H9 (cell line): ENCODE results near the gene CADM1. TPM values are rescaled to one million over a fixed set of nuclear protein-coding genes. Genes with fewer than 3 reads are reported as not detected.

Experiments
- DNase-seq: peaks from one replicate; pipeline ENCODE4 v3.0.0-alpha.2; 2017
- H2AFZ ChIP-seq: one replicate; pipeline ENCODE4 v1.6.1; 2013; ENCODE audit warnings: mild to moderate bottlenecking, low read length, control low read depth, moderate library complexity
- H2AK5ac ChIP-seq: 2 replicates; pipeline ENCODE4 v1.6.1; 2013; ENCODE audit warnings: low read length, control low read depth, mixed read lengths; ENCODE audit not compliant: insufficient read length
- H2BK120ac ChIP-seq: one replicate; pipeline ENCODE4 v1.6.1; 2013; ENCODE audit warnings: low read depth, mild to moderate bottlenecking, low read length, control low read depth, inconsistent platforms; ENCODE audit not compliant: poor library complexity, severe bottlenecking
- H2BK12ac ChIP-seq: 2 replicates; pipeline ENCODE4 v1.6.1; 2013; ENCODE audit warnings: low read length, control low read depth, mixed read lengths, low read depth; ENCODE audit not compliant: insufficient read length
- H2BK15ac ChIP-seq: 2 replicates; pipeline ENCODE4 v1.6.1; 2013; ENCODE audit warnings: low read depth, low read length, control low read depth
- H2BK20ac ChIP-seq: one replicate; pipeline ENCODE4 v1.6.1; 2013; ENCODE audit warnings: low read depth, mild to moderate bottlenecking, low read length, control low read depth, inconsistent platforms; ENCODE audit not compliant: poor library complexity, severe bottlenecking
- H2BK5ac ChIP-seq: 2 replicates; pipeline ENCODE4 v1.6.1; 2013; ENCODE audit warnings: low read length, control low read depth, mixed read lengths; ENCODE audit not compliant: insufficient read length
- H3K14ac ChIP-seq: 2 replicates; pipeline ENCODE4 v1.6.1; 2013; ENCODE audit warnings: low read length, control low read depth; ENCODE audit not compliant: insufficient read depth
- H3K18ac ChIP-seq: 2 replicates; pipeline ENCODE4 v1.6.1; 2013; ENCODE audit warnings: low read depth, mild to moderate bottlenecking, mixed read lengths, low read length, control low read depth; ENCODE audit not compliant: insufficient read length
- H3K23ac ChIP-seq: 2 replicates; pipeline ENCODE4 v1.6.1; 2013; ENCODE audit warnings: low read length, control low read depth, mixed read lengths, low read depth; ENCODE audit not compliant: insufficient read length
- H3K23me2 ChIP-seq: 2 replicates; pipeline ENCODE4 v1.6.1; 2013; ENCODE audit warnings: low read depth, mild to moderate bottlenecking, mixed read lengths, low read length, control low read depth; ENCODE audit not compliant: insufficient read length, poor library complexity, severe bottlenecking
- H3K27ac ChIP-seq: 2 replicates; pipeline ENCODE4 v1.5.1; 2013; ENCODE audit warnings: low read length, control low read depth, mixed read lengths, low read depth; ENCODE audit not compliant: insufficient read length
- H3K27me3 ChIP-seq: 2 replicates; pipeline ENCODE4 v1.6.1; 2013; ENCODE audit warnings: low read length, control low read depth, inconsistent platforms; ENCODE audit not compliant: insufficient read depth
- H3K4ac ChIP-seq: 2 replicates; pipeline ENCODE4 v1.6.1; 2013; ENCODE audit warnings: low read depth, mild to moderate bottlenecking, control low read depth, inconsistent platforms, low read length, moderate library complexity
- H3K4me1 ChIP-seq: 2 replicates; pipeline ENCODE4 v1.6.1; 2013; ENCODE audit warnings: low read length, control low read depth, inconsistent platforms; ENCODE audit not compliant: insufficient read depth
- H3K4me2 ChIP-seq: 2 replicates; pipeline ENCODE4 v1.6.1; 2013; ENCODE audit warnings: low read length, control low read depth, mixed read lengths; ENCODE audit not compliant: insufficient read length, insufficient read depth
- H3K56ac ChIP-seq: 2 replicates; pipeline ENCODE4 v1.6.1; 2013; ENCODE audit warnings: low read depth, mild to moderate bottlenecking, mixed read lengths, low read length, control low read depth; ENCODE audit not compliant: insufficient read length
- H3K79me1 ChIP-seq: 2 replicates; pipeline ENCODE4 v1.6.1; 2013; ENCODE audit warnings: low read depth, mild to moderate bottlenecking, moderate library complexity, low read length, control low read depth, inconsistent platforms; ENCODE audit not compliant: insufficient read depth, poor library complexity, severe bottlenecking
- H3K79me2 ChIP-seq: 2 replicates; pipeline ENCODE4 v1.6.1; 2013; ENCODE audit warnings: low read length, control low read depth, inconsistent platforms; ENCODE audit not compliant: insufficient read depth
- H3K9ac ChIP-seq: 2 replicates; pipeline ENCODE4 v1.6.1; 2013; ENCODE audit warnings: low read length, control low read depth, mixed read lengths; ENCODE audit not compliant: insufficient read length; ENCODE audit errors: extremely low read depth
- H3K9me3 ChIP-seq: one replicate; pipeline ENCODE4 v1.6.1; 2013; ENCODE audit warnings: low read depth, low read length, inconsistent platforms; ENCODE audit not compliant: control insufficient read depth
- H3T11ph ChIP-seq: one replicate; pipeline ENCODE4 v1.6.1; 2013; ENCODE audit warnings: mild to moderate bottlenecking, low read length, control low read depth, inconsistent platforms
- H4K20me1 ChIP-seq: one replicate; pipeline ENCODE4 v1.6.1; 2013; ENCODE audit not compliant: control insufficient read depth, insufficient read length, insufficient read depth
- H4K5ac ChIP-seq: 2 replicates; pipeline ENCODE4 v1.6.1; 2013; ENCODE audit warnings: low read depth, mild to moderate bottlenecking, mixed read lengths, low read length, control low read depth; ENCODE audit not compliant: insufficient read length
- H4K8ac ChIP-seq: replicated peaks from 2 replicates; pipeline ENCODE4 v1.6.1; 2013; ENCODE audit warnings: low read length, control low read depth, mixed read lengths, low read depth; ENCODE audit not compliant: insufficient read length
- H4K91ac ChIP-seq: 2 replicates; pipeline ENCODE4 v1.6.1; 2013; ENCODE audit warnings: low read depth, mild to moderate bottlenecking, moderate library complexity, mixed read lengths, low read length, control low read depth; ENCODE audit not compliant: insufficient read length
- H3K27ac Mint-ChIP-seq, 3 experiments: 2 replicates in 2 of 3; 3 replicates in 1 of 3; pipeline ENCODE4 v1.8.0; 2020 to 2021; ENCODE audit warnings: mixed read lengths in 3 of 3, mild to moderate bottlenecking in 1 of 3, moderate library complexity in 1 of 3
- H3K27me3 Mint-ChIP-seq: 2 replicates; pipeline ENCODE4 v1.8.0; 2021; ENCODE audit warnings: low read depth, mild to moderate bottlenecking, moderate library complexity, mixed read lengths
- H3K36me3 Mint-ChIP-seq, 3 experiments: 2 replicates in 2 of 3; 3 replicates in 1 of 3; pipeline ENCODE4 v1.8.0; 2020 to 2021; ENCODE audit warnings: low read depth in 3 of 3, mixed read lengths in 3 of 3; ENCODE audit not compliant: insufficient read depth in 1 of 3
- H3K4me1 Mint-ChIP-seq, 2 experiments: 2 replicates each; pipeline ENCODE4 v1.8.0; 2020; ENCODE audit warnings: mixed read lengths in 2 of 2
- H3K4me3 Mint-ChIP-seq, 2 experiments: 2 replicates in 1 of 2; 3 replicates in 1 of 2; pipeline ENCODE4 v1.8.0; 2020 to 2021; ENCODE audit warnings: mild to moderate bottlenecking in 2 of 2, mixed read lengths in 2 of 2, moderate library complexity in 1 of 2
- H3K9me3 Mint-ChIP-seq, 2 experiments: 2 replicates in 1 of 2; 3 replicates in 1 of 2; pipeline ENCODE4 v1.8.0; 2020; ENCODE audit warnings: mild to moderate bottlenecking in 2 of 2, mixed read lengths in 2 of 2, moderate library complexity in 1 of 2
- WGBS: extraction: QIAGEN DNeasy Blood & Tissue Kit; methylation state at CpG from one replicate; pipeline ENCODE4 v1.1.7; 2013; ENCODE audit warnings: missing lambda C conversion rate, low lambda C conversion rate, mixed read lengths; ENCODE audit not compliant: insufficient read length; ENCODE audit errors: extremely low coverage; 5-methylcytosine and 5-hydroxymethylcytosine counted together
- total RNA-seq: library from RNA; stranded (reverse); gene quantifications from 2 replicates; pipeline ENCODE4 v1.2.1, GENCODE V29; 2021
- TF ChIP-seq, protein P1 (sequence below): fragments of 200-600 bp; sonication (generic); conservative IDR thresholded peaks from 3 replicates; pipeline ENCODE4 v1.8.0; 2021; ENCODE audit warnings: antibody characterized with exemption, mild to moderate bottlenecking

CADM1 gene
- total RNA-seq, 1 experiment from 2014 or later: 11.9 TPM

DNA sequence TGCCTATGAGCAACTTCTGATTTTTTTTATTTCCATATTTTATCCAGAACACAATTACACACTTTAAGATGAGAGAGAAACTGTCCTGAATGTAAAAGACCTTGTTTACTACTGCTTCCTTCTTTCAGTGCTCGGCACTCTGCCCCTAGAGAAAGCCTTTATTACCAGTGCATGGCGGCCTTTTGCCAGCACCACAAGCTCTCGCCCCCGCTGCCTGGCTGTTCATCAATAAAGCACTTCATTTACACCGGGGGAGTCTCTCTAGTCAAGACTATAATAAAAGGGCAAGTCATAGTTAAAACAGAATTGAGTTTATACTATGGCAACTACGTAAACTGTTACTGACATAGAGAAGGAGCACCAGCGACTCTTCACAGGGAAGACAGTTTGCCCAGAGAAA lies 259.5 kb downstream of the CADM1 start:
- no peak overlapping the region for H2BK20ac ChIP-seq
- no peak overlapping the region for H3K4me3 Mint-ChIP-seq
- no peak overlapping the region for H3K4me2 ChIP-seq
- H3K27ac Mint-ChIP-seq: 0 out of 7 replicates have a peak overlapping the region, but pooled peaks of 1 of the 3 experiments have one; percentile 62
- H4K20me1 ChIP-seq: no peaks in the 10 kb centered on the region
- H3K56ac ChIP-seq: no peak overlapping the region
- no peak overlapping the region for H2BK15ac ChIP-seq
- no peak overlapping the region for H2BK5ac ChIP-seq
- H3K4me1 ChIP-seq: no peaks in the 10 kb centered on the region
- no peak overlapping the region for H3K14ac ChIP-seq
- no peaks in the 10 kb centered on the region; a peak in 1 of 7 replicates for H3K36me3 Mint-ChIP-seq
- no peak overlapping the region for H4K5ac ChIP-seq
- no peak overlapping the region for H3K27ac ChIP-seq
- H2AK5ac ChIP-seq: no peak overlapping the region
- no CpG with 5 or more reads among the region's 7 CpGs for WGBS
- H3K9ac ChIP-seq: no peak overlapping the region
- no peak for DNase-seq
- TF ChIP-seq, protein P1, sequence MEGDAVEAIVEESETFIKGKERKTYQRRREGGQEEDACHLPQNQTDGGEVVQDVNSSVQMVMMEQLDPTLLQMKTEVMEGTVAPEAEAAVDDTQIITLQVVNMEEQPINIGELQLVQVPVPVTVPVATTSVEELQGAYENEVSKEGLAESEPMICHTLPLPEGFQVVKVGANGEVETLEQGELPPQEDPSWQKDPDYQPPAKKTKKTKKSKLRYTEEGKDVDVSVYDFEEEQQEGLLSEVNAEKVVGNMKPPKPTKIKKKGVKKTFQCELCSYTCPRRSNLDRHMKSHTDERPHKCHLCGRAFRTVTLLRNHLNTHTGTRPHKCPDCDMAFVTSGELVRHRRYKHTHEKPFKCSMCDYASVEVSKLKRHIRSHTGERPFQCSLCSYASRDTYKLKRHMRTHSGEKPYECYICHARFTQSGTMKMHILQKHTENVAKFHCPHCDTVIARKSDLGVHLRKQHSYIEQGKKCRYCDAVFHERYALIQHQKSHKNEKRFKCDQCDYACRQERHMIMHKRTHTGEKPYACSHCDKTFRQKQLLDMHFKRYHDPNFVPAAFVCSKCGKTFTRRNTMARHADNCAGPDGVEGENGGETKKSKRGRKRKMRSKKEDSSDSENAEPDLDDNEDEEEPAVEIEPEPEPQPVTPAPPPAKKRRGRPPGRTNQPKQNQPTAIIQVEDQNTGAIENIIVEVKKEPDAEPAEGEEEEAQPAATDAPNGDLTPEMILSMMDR: no peak
- H3T11ph ChIP-seq: no peak overlapping the region
- no peak overlapping the region for H3K23ac ChIP-seq
- no peaks in the 10 kb centered on the region for H3K27me3 ChIP-seq
- no peaks in the 10 kb centered on the region for H3K23me2 ChIP-seq
- H3K4ac ChIP-seq: no peak overlapping the region
- no peaks in the 10 kb centered on the region for H3K27me3 Mint-ChIP-seq
- H3K9me3 Mint-ChIP-seq: no peaks in the 10 kb centered on the region
- peaks cover 5 to 14% of the 10 kb centered on the region in 2 experiments; a peak in 3 of 4 replicates for H3K4me1 Mint-ChIP-seq
- no peaks in the 10 kb centered on the region for H3K9me3 ChIP-seq
- no peak overlapping the region for H3K18ac ChIP-seq
- H2BK120ac ChIP-seq: no peak overlapping the region
- H2BK12ac ChIP-seq: no peak overlapping the region
- no peak overlapping the region for H4K8ac ChIP-seq
- H4K91ac ChIP-seq: no peak overlapping the region
- H3K79me1 ChIP-seq: no peaks in the 10 kb centered on the region
- H3K79me2 ChIP-seq: no peaks in the 10 kb centered on the region
- no peak overlapping the region for H2AFZ ChIP-seq
